ENCODE measurements around the gene PPAT. TPM values are rescaled to one million over a fixed set of nuclear protein-coding genes. Genes with fewer than 3 reads are reported as not detected.

PPAT gene
- polyA plus RNA-seq, 1 experiment, result 3.2 TPM

GRCh38 chr4:56405016-56405415, 30.4 kb downstream of the PPAT start:
- Histone ChIP-seq H3K36me3 (ENCODE audit: control insufficient read depth, insufficient read depth, low read length) (peaks cover 1% of the 10 kb centered on the region; the same call in 1 of the 2 replicates), H3K4me3 (ENCODE audit: low read depth, low read length) (no peak overlapping the region), H3K27me3 (ENCODE audit: control insufficient read depth, insufficient read depth, low read length) (no peaks in the 10 kb centered on the region)
- DNase-seq (ENCODE audit: low read depth), result no peak
- CTCF ChIA-PET, result interaction anchor here (1.7 kb wide), 1 partner anchor 11 kb away, joined by 4 read pairs; no protein-coding TSS in a partner anchor
- TF ChIP-seq CTCF (IDR thresholded peaks at IDR 0.05; ENCODE audit: insufficient read depth, low read depth, low read length), result no peak
- POLR2A ChIA-PET, result no interaction called here

GRCh38 chr4:56400560-56400959, 34.9 kb downstream of the PPAT start:
- ChIA-PET CTCF (no interaction called here), POLR2A (no interaction called here)
- TF ChIP-seq CTCF (IDR thresholded peaks at IDR 0.05; ENCODE audit: insufficient read depth, low read depth, low read length), result no peak
- no peak for DNase-seq (ENCODE audit: low read depth)
- no peak overlapping the region for H3K4me3 ChIP-seq (ENCODE audit: low read depth, low read length)
- peaks cover 1% of the 10 kb centered on the region; the same call in 1 of the 2 replicates for H3K36me3 ChIP-seq (ENCODE audit: control insufficient read depth, insufficient read depth, low read length)
- no peaks in the 10 kb centered on the region for H3K27me3 ChIP-seq (ENCODE audit: control insufficient read depth, insufficient read depth, low read length)

GRCh38 chr4:56391270-56391669, 44.1 kb downstream of the PPAT start:
- ChIA-PET CTCF (no interaction called here), POLR2A (no interaction called here)
- Histone ChIP-seq H3K27me3 (ENCODE audit: control insufficient read depth, insufficient read depth, low read length) (no peaks in the 10 kb centered on the region), H3K4me3 (ENCODE audit: low read depth, low read length) (no peak overlapping the region), H3K36me3 (ENCODE audit: control insufficient read depth, insufficient read depth, low read length) (no peaks in the 10 kb centered on the region)
- no peak for TF ChIP-seq CTCF (IDR thresholded peaks at IDR 0.05; ENCODE audit: insufficient read depth, low read depth, low read length)
- no peak for DNase-seq (ENCODE audit: low read depth)

GRCh38 chr4:56389558-56389957, 45.9 kb downstream of the PPAT start:
- ChIA-PET POLR2A (no interaction called here), CTCF (no interaction called here)
- Histone ChIP-seq H3K36me3 (ENCODE audit: control insufficient read depth, insufficient read depth, low read length) (no peaks in the 10 kb centered on the region), H3K27me3 (ENCODE audit: control insufficient read depth, insufficient read depth, low read length) (no peaks in the 10 kb centered on the region), H3K4me3 (ENCODE audit: low read depth, low read length) (no peak overlapping the region)
- TF ChIP-seq CTCF (IDR thresholded peaks at IDR 0.05; ENCODE audit: insufficient read depth, low read depth, low read length), result no peak
- DNase-seq (ENCODE audit: low read depth), result no peak

- no peaks in the 10 kb centered on the region for H3K27me3 ChIP-seq (ENCODE audit: control insufficient read depth, insufficient read depth, low read length)
- no peak for DNase-seq (ENCODE audit: low read depth)
- ChIA-PET CTCF (interaction anchor here (0.6 to 1.6 kb wide), 2 partner anchors 48 to 71 kb away, joined by 3 read pairs; partner anchors contain the start of gene PAICS), POLR2A (interaction anchor here (0.7 kb wide), 1 partner anchor 253 kb away, joined by 6 read pairs; no protein-coding TSS in a partner anchor)
- H3K4me3 ChIP-seq (ENCODE audit: low read depth, low read length), result peak overlapping the region; percentile 74
- TF ChIP-seq CTCF (IDR thresholded peaks at IDR 0.05; ENCODE audit: insufficient read depth, low read depth, low read length), result no peak
- H3K36me3 ChIP-seq (ENCODE audit: control insufficient read depth, insufficient read depth, low read length), result no peaks in the 10 kb centered on the region
These were observed 47.1 kb downstream of the PPAT start for GRCh38 chr4:56388306-56388705.

Measured in BJ (cell line).